GM19455 (cell line): ENCODE data around the gene MYO1B.

Experiments
- ATAC-seq: cut with Tn5 transposase; IDR thresholded peaks from one replicate; pipeline ENCODE4 v1.9.1; 2021; ENCODE audit not compliant: unreplicated experiment

MYO1B gene

DNA sequence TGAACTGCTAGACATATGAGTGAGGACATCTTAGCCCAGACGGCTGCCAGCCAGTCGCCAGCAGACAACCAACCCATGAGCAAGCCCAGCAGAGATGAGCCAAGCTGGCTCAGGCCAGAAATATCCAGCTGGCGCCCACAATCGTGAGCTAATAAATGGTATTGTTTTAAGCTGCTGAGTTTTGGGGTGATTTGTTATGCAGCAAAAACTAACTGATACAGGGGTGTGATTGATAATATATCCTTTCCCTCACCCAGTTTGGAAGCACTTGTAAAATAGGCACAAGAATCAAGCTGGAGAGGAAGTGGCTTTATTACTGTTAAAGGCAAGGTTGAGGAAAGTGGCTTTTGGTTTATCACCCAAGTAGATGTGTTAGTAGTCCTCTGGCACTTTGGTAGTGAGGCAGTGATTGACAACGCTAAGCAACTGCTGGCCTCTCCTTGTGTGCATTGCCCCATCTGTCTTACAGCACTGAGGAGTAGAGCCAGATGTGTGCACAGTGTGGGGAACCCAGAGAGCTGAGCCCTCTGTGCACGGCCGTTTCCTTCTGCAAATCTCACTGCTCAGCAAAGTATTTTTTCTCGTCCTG lies 110.1 kb downstream of the MYO1B start:
- no peak for ATAC-seq

DNA sequence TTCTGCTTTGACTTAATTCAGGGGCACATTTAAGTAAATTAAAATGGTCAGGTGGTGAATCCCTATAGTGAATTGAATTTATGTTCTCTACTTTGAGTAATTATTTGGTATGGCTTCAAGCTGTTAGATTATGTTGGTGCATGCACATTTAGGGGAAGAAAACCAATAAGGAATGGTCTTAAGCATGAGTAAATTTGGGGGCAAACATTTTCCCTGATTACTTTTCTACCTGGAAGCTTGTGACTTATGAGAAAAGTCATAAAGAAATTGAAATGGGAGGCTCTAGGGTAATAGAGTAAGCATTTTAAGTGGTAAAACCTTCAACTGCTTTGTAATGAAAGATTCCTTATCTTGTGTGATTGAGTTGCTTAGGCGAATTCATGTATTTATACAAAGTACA lies 112.5 kb downstream of the MYO1B start:
- ATAC-seq, result no peak

DNA sequence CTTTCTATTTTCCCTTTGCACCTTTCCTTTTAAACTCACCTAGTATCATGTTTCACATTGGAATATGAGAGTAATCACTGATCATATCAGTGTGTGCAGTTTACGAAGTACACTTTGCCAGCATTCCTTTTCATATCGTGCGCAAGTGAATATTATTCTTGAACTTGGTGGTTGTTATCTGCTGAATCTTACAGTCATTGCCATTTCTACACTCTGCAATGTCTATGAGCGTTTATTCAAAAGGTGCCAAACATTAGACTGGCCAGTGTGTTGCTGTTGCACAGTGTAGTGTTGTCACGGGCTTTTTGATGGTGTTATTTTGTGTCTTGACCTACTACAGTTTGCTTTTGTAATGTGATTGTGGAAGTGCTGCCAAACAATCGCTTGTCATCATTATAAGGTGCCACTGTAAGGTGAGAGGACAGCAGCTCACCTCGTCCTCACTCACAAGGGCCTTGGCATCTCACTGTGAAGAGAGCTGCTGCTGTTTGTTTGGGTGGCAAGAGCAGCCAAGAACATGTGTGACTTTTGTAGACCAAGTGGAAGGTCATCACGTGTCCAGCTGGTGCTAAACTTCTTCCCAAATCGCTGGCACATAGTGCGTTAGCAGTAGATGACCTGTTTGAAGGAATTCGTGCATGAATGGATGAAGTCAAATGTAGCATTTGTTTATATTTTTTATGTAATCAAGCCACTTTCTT lies 113.3 kb downstream of the MYO1B start:
- no peak for ATAC-seq

DNA sequence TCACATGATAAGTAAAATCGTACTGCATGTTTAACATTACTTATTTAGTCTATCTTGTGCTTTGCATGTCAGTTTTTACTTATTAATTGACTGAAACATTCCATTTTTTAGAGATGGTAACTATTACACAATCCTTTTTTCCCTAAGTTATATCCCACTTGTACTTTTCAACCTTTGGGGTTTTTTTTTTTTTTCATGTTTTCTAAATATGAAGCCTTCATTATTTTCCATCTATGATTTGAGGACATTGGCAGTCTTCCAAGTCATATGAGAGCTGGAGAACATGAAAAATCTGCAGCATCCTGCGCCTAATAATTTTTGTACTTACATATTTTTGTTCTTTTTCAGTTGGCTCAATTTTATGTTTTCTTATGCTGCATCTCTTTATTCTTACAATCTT lies 113.9 kb downstream of the MYO1B start:
- ATAC-seq, result no peak

DNA sequence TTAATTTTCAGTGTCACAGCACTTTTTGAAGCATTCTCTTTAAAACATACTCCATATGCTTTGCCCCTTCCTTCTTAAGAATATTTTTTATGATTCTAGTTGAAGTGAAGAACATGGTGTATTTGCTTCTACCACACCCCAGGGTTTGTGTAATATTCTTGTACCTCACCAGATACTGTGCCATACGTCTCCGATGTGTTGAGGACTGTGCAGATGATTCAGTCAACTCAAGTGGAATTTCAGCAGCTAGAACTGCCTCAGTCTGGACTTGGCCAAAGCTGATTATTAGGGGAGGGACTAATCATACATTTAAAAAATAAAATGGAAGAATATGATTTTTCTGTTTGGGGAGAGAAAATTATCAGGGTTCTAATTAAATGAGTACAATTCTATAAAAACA lies 115.7 kb downstream of the MYO1B start:
- ATAC-seq, result no peak

DNA sequence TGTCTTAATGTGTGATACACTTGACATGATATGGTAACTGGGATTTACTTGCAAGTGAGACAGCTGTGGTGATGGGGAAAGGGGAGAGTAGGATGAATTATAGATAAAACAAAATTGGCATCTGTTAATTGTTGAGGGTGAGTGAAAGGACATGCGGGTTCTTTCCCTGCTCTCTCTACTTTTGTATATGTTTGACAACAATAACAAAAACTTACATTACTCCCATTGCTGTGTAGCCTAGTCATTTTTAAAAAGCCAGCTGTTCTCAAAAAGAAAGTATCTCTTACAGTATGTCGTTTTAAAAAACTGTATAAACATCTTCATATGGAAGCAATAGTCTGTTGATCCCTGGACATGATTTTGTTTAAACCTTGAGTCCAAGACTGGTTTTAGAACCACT lies 117.6 kb downstream of the MYO1B start:
- ATAC-seq, result no peak

DNA sequence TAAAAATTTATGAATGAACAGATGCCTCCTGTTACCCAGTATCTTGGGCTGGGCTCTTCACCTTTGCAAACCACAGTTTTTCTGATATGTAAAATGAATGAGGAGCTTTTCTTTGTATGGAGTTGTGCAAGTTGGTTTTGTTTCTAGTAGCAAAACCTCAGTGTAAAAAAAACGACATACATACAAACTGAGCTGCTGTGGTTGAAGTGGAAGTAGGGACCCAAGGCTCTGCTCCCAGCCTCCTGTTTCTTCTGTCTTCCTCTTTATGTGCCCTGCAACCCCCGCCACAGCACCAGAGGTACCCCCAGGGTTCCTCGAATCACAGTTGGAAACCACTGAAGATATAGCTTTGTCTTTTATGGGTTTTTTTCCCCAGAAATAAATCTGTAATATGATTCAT lies 118.1 kb downstream of the MYO1B start:
- no peak for ATAC-seq

DNA sequence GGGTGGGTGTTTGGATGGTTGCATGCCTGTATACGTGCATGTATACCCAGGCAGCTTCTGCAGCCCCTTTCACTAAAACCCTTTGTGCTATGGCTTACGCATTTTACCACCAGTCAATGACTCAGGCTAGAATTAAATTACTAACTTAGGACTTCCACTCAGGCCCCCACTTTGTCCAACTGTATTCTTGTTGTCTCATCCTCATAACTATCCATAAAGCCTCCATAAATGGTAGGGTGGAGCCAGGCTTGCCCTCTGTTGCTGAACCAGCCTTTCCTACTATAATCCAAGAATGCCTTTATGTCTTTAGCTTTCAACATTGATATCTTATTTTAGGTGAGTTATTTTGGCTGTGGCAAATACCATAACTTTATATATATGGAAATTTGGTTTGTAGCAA lies 119.9 kb downstream of the MYO1B start:
- no peak for ATAC-seq

DNA sequence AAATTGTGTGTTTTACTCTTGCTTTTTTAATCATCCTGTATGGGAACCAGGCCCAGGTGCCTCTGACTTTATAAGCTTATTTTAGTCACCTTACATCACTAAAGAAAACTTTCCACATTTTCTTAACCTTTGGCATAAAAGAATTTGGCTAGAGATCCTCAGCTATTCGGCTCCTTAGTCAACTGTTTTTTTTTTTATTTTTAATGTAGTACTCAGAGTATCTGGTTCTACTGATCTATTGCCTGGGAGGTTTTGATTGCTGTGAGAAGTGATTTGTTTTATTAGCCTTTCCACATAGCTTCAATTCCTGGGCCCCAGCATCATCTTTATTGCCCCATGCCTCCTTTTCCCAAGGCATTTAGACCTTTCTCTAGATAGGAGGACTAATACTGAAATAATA lies 121.0 kb downstream of the MYO1B start:
- no peak for ATAC-seq

DNA sequence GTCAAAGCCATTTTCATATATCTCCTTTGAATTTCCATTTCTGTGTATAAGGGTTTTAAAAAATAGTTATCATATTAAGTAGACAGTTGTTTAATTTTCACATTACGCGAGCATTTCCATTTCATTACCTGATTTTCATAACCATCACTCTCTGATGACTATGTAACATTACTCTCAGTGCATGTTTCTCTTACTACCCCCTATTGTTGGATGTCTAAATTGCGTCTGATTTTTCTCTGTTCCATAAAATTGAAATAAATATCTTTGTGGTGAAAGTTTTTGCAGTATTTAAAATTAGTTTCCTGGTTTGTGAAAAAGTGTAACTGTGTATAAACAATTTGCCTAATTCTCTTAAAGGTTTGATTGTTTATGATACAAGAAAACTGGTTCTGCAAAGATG lies 123.8 kb downstream of the MYO1B start:
- ATAC-seq, result no peak

DNA sequence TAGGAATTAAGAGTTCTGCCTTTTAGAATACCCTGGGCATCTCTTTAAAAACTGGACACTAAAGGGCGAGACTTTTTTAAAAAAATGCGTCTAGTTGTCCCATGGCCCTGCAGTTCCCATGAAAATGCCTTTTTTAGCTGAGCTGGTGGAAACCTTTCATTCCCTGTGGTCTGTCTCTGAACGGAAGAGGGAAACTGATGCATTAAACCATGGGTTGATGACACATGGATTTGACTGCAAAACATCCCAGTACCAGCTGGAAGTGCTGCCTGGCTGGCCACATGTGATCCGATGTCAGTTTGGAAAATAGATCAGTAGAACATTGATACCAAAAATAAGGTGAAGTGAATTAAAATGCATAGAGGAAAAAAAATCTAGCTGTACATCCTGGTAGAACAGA lies 129.2 kb downstream of the MYO1B start:
- no peak for ATAC-seq

DNA sequence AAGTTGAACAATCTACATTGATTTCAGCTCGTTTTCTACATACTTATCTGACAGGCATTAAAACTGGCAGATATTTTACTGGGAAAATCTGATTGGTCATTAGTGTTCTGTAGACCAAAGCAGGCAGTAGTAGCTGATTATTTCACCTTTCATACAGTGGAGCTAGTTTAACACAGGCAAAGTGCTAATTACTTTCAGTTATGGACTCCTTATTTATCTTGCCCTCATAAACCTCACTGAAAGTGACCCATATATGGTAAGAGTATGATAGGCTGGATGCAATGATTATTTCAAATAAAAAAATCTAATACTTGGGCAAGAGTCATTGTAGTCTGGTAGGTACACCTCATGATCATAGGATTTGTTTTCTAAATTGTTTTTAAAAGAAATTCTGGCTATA lies 129.7 kb downstream of the MYO1B start:
- no peak for ATAC-seq

DNA sequence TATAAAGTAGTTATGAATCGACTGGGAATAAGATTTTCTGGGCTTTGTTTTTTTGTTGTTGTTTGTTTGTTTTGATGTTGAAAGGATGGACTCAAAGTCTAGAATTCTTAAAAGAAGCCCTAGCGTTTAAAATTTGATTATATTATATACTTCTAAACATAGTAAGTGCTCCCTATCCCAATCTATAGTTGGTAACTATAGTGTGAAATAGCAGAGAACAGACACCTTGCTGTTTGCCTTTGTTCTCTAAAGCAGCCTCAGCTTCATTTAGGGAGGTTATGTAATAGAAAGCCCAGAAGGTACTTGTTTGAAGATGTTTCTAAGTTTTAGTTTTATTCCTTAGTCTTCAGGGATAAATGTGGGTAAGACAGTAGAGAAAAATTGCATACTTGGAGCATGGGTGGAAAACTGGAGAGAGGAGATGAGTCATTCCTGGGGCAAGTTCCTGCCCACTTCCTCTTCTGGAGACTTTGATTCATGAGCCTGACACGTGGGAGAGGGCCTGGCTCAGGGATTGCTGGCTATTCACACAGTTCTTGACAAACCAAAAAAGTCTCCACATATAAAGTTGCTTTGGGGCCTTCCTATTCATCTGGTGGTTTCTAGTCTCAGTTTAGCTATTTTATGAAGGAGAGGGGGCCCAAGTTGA lies 131.9 kb downstream of the MYO1B start:
- ATAC-seq, result peak; percentile 76

DNA sequence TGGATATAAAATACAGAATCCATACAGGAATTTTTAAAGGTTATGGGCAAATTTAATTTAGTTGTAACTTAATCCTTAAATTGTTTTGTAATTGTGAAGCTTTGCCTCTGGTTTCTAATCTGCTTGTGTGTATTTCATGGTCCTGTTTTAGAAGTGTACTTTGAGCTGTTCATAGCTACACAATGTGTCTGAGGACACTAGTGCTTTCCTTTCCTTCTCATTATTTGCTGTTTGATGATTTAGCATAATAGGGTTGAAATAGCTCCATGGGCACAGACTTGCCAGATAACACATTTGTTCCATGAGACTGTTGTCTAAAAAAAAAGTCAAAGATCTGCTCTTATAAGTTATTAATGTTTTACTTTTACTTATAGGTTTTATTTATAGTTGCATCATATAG lies 134.2 kb downstream of the MYO1B start:
- ATAC-seq, result no peak

DNA sequence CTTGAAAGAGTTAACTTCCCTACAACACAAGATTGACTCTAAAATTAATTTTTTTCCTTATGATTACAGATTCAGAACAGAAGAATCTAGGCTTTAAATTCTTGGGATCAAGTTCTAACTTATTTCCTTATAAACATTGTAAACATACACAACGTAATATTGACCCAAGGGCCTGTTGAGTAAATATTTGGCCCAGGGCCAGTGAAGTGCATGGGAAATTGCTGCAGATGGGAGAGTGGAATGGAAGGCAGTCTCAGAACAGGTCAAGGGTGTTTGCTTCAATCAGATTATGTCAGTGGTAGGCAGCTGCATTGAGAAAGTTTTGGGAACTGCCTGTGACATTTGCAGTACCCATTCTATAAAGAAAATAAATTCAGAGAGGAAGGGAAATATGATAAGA lies 137.6 kb downstream of the MYO1B start:
- no peak for ATAC-seq

DNA sequence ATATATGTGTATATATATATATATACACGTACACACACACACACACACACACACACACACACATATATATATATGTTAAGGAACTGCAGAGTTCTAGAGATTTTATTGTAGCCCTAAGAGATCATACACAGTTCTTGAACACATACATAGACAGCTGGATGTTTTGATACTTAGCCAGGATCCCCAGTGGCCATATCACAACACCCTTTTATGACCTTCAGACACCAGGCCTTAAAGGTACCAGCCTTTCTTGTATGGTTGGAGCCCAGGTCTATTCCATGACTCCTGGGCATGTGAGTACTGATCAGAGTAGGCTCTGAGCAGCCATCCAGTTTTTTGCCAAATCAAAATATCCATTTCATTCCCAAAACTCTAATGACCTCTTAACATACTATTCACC lies 138.3 kb downstream of the MYO1B start:
- no peak for ATAC-seq

DNA sequence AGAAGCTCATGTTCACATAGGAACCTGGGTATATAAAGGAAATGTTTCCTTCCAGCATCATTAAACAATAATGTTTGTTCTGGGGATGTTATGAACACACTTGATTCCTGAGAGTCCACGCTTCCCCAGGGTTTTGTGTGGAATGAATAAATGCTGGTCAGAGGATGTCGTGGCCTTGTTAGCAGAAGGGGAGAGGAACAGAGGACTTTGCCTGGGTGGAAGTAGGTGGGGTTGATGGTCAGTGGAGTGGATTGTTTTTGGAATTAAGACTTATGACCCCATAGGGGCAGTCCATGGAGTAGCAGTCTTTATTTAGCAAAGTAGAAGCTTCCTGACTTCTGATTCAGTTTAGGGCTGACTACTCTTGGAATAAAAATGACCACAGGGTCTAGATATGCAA lies 139.6 kb downstream of the MYO1B start:
- no peak for ATAC-seq

DNA sequence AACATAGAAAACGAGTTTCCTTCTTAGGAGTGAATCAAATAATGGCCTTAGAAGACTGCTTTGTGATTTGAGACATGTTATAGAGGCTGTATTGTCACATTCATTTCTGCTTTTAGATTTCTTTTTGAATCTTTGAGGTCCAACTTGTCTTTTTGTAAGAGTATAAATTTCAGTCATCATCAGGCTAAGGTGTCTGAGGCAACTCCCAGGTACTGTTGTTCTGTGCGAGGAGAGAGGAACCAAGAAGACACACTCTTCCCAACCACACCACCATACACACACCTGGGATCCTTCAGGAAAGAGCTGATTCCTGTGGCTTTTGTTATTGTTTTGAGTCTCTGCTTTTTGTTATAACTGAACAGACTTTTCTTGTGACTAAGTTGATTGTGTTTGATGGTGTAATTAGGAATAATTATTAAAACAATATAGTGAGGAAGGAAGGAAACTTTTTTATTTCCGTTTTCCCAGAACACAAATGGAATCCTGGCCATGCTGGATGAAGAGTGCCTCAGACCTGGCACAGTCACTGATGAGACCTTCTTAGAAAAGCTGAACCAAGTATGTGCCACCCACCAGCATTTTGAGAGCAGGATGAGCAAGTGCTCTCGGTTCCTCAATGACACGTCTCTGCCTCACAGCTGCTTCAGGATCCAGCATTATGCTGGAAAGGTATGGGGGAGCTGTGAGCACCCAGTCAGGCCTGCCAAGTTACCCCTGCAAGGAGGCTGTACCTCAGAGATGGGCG lies 140.4 kb downstream of the MYO1B start:
- no peak for ATAC-seq

DNA sequence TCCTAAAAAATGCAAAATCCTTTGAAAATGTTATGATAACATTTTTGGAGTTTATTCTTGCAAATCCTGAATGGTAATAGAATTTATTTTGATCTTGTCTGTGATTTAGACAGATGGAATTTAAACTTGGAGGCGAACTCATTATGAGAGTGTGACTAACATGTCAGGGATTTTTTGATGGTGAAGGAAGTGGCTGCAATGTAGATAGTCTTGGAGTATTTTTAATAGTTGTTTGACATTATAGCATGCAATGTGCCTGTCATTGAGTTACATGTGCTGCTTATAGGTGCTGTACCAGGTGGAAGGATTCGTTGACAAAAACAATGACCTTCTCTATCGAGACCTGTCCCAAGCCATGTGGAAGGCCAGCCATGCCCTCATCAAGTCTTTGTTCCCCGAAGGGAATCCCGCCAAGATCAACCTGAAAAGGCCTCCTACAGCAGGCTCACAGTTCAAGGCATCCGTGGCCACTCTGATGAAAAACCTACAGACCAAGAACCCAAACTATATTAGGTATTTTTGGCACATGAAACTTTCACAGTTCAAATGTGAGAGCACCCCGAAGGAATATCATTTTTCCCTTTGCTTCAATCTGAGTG lies 141.8 kb downstream of the MYO1B start:
- ATAC-seq, result no peak

DNA sequence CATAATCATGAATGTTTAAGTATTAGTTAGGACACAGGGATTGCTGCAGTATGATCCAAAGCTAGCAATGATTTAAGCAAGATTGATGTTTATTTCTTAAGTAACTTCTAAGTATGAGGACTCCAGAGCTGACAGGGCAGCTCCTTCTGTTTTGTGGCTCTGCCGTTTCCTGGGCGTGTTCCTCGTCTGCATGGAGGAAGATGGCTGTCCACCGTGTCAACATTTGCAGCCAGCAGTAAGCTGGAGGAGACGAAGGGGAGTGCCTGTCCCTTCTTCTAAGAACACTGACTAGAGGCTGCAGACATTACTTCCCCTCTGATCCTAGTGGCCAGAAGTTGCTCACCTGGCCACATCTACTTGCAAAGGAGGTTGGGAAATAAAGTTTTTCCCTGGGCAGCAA lies 144.1 kb downstream of the MYO1B start:
- ATAC-seq, result no peak

DNA sequence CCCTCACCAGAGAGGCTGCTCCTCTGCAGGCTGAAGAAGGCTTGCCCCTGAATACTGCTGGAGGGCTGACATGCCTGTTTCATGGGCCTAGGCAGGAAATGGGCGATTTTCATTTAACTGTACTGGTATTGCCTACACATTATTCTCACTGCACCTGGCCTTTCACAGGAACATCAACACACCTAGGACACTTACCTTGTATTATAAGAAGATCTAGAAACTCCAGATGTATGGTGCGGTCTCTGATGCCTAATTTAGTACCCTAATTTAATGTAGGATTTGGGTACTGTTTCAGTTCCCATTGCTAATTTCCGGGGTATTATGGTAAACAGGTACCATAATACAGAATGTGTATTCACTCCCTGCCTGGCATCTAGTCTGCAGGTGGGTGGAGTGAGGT lies 146.0 kb downstream of the MYO1B start:
- ATAC-seq, result no peak

DNA sequence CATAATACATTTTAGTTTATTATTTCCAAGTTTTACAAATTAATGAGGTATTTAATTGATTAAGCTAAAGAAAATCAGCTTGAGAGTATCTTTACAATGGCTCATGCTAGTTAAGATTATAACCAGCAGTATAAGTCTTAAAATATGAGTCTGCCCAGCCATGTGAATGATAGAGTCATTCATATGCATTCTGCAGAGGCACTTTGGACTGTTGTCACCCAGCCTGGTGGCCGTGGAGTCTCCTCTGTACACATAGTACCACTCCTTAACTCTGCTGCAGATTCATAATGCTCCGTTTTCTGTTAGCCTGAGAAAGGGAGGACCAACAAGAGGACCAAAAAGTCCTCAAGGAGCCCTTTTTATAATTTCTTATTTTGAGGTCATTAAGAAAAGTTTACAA lies 148.8 kb downstream of the MYO1B start:
- ATAC-seq, result no peak
